Pulmonary artery endothelial cell (primary cell): ENCODE data around the gene ATG9B. TPM values are rescaled to one million over a fixed set of nuclear protein-coding genes. Genes with fewer than 3 reads are reported as not detected.
"Not testable (repeated sequence)": the region's sequence is repeated elsewhere in the genome, so short reads cannot be mapped to it uniquely, and the experiment has no call there.

ENCODE experiments used
- DNase-seq: peaks from one replicate; pipeline ENCODE4 v3.0.0-alpha.2; 2011; ENCODE audit warnings: low read depth, low spot score
- total RNA-seq: library from RNA; depleted of rRNA; stranded (reverse); fragments of >200 nt; gene quantifications from 2 replicates; pipeline ENCODE4 v1.2.3, GENCODE V29; 2014

Gene ATG9B
- total RNA-seq, 1 donor from 2014 or later: under 0.01 TPM

DNA sequence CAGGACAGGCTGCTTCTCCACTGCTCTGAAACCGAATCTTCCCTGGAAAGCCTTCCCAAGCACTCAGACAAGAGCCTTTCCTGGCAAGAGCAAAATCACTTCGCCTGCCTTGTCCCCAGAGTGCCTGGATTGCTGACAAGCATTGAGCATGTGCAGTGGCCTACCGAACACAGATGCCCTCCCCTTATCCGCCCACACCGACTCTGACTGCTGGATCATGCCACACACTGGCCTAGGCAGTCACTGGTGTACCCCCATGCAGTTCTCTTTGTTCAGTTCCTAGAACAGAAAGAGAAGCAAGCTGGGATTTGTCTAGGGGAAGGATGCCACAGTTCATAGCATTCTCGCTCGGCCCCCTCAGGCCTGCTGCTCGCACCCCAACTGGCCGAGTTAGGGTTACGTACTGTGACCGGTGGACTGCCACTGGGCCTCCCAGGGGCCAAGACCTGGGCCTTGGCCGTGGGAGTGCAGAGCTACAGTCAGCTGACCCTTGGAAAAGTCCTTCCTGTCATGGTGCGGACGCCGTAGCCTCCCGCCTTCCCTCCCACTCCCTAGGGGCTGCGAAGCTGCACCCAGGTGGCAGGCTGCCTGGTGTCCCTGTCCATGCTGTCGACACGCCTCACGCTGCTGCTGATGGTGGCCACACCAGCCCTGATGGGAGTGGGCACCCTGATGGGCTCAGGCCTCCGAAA, 10.9 kb upstream of the ATG9B start:
- no peak for DNase-seq

- no peak for DNase-seq
Measured at GRCh38 chr7:151034312-151035025, 10.2 kb upstream of the ATG9B start.

DNA sequence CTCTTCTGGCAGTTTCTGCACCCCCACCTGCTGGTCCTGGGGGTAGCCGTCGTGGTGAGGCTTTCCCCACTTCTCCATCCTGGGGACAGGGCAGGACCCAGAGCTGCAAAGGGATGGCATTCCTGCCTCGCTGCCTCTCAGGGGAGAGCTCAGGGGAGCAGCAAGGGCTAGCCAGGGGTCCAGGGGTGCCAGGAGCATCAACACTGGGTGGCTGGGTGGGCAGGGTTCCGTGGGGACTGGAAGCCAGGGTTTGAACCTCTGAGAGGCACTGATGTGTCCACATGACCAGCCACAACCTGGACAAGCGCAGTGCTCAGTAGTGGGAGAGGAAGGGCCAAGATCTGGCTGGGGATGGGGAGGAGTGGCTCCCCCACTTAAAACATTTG, 9.6 kb upstream of the ATG9B start:
- DNase-seq: no peak

- DNase-seq: no peak
Measured at GRCh38 chr7:151032936-151033863, 8.9 kb upstream of the ATG9B start.

DNA sequence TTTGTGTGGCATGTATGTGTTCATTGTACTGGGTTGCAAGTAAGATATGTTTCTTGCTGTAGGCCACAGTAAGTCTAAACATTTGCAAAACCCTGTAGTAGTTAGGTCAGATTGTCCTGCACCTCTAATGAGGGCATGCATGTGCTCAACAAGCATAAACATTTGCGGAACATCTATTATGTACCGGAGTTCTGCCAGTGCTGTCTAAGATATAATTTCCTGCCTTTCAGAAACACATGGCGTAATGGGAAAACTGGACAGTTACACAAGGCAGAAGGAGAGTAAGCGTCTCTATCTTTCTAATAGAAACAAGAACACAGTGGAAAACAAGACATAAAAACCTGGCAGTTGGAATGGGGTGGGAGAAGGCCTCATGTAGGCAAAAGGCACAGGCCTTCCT, 6.7 kb upstream of the ATG9B start:
- DNase-seq: no peak

DNA sequence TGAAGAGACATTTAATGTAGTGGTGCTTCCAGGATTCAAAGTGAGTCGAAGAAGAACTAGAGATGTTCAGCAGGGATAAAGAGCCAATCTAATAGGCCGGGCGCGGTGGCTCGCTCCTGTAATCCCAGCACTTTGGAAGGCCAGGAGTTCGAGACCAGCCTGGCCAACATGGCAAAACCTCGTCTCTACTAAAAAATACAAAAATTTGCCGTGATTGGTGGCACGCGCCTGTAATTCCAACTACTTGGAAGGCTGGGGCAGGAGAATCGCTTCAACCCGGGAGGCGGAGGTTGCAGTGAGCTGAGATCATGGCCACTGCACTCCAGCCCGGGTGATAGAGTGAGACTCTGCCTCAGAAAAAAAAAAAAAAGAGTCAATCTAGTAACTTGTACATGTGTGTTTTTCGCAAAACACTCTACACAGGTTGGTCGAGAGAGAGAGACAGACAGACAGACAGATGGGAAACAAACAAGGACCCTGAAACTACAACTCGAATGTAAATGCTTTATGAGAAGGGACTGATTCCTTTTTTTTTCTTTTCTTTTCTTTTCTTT, 4.7 kb upstream of the ATG9B start:
- no peak for DNase-seq

GRCh38 chr7:151028131-151028947, 4.0 kb upstream of the ATG9B start, which contains the start of gene ABCB8:
TSS of gene ABCB8 (plus strand) at chr7:151028450. CDS start at chr7:151028516, 66 bp downstream.
- peak; percentile 93 for DNase-seq

DNA sequence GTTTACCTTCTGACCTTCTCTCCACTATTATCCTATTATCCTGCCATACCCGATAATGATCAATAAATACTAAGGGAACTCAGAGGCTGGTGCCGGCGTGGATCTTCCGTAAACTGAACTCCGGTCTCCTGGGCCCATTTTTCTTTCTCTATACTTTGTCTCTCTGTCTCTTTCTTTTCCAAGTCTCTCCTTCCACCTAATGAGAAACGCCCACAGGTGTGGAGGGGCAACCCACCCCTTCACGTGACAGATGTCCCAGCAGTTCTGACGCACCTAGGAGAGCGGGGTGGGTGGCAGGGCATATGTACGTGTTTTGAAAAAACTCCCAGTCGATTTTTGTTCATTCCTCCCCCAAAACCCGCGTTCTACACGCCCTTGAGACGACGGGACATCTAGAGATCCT, 3.4 kb upstream of the ATG9B start:
- not testable (repeated sequence) for DNase-seq

DNA sequence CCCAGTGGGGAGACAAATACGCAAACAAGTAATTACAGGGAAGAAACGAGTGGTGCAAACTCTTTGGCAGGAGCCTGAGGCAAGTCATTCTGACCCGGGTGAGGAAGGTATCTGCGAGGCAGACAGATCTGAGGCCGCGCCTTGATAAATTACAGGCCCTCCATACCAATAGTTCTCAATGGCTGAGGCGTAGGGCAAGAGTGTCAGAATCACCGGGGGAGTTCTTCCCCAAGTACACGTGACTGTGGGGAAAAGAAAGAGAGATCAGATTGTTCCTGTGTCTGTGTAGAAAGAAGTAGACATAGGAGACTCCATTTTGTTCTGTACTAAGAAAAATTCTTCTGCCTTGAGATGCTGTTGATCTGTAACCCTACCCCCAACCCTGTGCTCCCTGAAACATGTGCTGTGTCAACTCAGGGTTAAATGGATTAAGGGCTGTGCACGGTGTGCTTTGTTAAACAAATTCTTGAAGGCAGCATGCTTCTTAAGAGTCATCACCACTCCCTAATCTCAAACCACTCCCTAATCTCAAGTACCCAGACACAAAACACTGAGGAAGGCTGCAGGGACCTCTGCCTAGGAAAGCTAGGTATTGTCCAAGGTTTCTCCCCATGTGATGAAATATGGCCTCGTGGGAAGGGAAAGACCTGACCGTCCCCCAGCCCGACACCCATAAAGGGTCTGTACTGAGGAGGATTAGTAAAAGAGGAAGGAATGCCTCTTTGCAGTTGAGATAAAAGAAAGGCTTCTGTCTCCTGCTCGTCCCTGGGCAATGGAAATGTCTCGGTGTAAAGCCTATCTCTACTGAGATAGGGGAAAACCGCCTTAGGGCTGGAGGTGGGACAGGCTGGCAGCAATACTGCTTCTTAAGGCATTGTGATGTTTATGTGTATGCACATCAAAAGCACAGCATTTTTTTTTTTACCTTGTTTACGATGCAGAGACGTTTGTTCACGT, 2.8 kb upstream of the ATG9B start:
- not testable (repeated sequence) for DNase-seq

- no peak for DNase-seq
Measured at GRCh38 chr7:151025924-151026671, 1.8 kb upstream of the ATG9B start.

DNA sequence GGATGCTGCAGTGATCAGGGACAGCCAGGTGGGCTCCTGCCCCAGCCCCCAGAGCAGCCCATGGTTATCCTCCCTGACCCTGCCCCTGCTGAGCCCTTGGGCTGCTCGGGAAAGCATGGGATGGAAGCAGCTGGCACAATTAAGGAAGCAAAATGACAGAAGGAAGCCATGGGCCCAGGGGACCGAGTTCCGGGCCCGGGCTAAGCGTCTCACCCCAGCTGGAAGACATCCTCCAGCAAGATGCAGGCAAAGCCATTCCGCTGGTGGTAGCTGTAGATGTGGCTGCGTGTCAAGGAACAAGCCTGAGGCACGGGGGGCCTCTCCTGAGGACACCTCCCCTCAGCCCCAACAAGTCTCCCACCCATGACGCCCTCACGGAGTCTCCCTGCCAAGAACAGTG, 1.1 kb downstream of the ATG9B start:
- no peak for DNase-seq

- DNase-seq: no peak
Measured at GRCh38 chr7:151020231-151020630, 4.1 kb downstream of the ATG9B start.

GRCh38 chr7:151019130-151019447, 5.2 kb downstream of the ATG9B start:
- no peak for DNase-seq

DNA sequence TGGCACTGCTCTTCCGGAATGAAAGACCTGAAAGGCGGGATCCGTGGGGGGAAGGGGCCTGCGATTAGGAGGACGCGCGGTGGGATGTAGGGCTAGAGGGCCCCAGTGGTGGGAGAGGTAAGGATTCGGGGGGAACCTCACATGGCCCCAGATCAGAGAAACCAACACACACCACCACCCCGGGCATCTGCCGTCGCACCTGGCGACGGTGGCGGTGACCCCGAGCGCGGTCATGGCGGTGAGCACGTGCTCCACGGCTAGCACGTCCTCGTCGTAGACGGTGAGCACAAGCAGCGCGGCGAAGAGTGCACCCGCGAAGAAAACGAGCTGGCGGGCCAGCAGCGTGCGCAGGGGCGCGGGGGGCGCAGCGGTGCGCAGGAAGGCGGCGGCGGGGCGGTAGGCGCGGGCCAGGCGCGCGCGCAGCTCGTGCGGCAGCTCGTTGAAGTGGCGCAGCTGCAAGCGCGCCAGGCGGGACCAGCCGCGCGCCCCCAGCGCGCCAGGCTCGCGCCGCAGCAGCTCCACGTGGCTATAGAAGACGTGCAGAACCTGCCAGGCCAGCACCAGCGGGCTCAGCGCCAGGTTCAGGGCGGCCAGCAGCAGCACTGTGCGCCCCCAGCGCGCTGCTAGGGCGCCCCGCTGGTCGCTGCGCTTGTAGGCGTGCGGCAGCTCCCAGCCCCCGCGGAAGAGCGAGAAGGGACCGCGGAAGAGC, 5.7 kb downstream of the ATG9B start:
- DNase-seq: no peak

- no peak for DNase-seq
Measured at GRCh38 chr7:151017953-151018420, 6.3 kb downstream of the ATG9B start.

DNA sequence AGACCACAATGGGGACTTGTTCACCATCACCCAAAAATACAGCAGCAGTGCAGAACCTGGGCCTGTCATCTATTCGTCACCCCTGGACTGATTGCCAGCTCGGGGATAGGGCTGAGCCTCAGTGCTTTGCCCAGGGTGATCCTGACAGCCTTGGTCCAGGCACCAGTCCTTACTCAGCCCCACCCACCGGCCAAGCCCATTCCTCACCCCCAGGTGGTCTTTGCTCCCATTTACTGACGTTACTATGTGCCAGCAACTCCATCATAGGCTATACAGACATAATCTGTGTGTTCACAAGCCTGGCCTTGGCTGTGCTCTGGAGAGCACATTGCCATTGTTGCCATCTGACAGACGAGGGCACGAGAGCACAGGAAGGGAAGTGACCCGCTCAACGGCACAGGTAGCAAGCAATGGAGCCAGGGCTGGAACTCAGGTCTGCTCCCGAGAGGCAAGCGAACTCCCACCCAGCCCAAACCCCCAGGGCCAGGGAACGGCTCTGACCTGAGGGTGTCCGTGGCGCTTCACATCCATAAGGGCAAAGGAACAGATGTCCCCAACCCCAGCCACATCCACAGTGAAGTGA, 6.8 kb downstream of the ATG9B start:
- DNase-seq: no peak

GRCh38 chr7:151016942-151017341, 7.4 kb downstream of the ATG9B start:
- DNase-seq: no peak

GRCh38 chr7:151016505-151016904, 7.8 kb downstream of the ATG9B start:
- DNase-seq: no peak
